22Rv1 (cell line): ENCODE data around the gene TRMT11.

Experiments
- CTCF ChIP-seq: fragments of 450-650 bp; IDR thresholded peaks from 2 replicates; pipeline ENCODE4 v1.5.1; 2017; ENCODE audit warnings: mild to moderate bottlenecking
- ZFX ChIP-seq: fragments of 450-650 bp; IDR thresholded peaks from 2 replicates; pipeline ENCODE4 v1.6.1; 2017; ENCODE audit warnings: antibody characterized with exemption, borderline replicate concordance

- TF ChIP-seq CTCF: no peak
- TF ChIP-seq ZFX: no peak
Measured at GRCh38 chr6:125989631-125990030, 3.3 kb downstream of the TRMT11 start.
